B cell (primary cell): ENCODE measurements around the gene PCDHB10. TPM values are rescaled to one million over a fixed set of nuclear protein-coding genes. Genes with fewer than 3 reads are reported as not detected.

Experiments used
- ATAC-seq: fragments of 200-7000 bp; cut with Tn5 transposase; one replicate; pipeline ENCODE4 v1.10.0; 2021; ENCODE audit warnings: low read depth, mild to moderate bottlenecking, moderate number of reproducible peaks, moderate library complexity
- CTCF ChIA-PET: fragments of 350-600 bp; sonication (Branson Sonifier 250); formaldehyde crosslinking; loops from one replicate; lab custom pipeline; 2021; ENCODE audit warnings: antibody characterized with exemption, inconsistent platforms; lab: Charles Lee
- POLR2A ChIA-PET: fragments of 350-600 bp; sonication (Branson Sonifier 250); formaldehyde crosslinking; loops from one replicate; lab custom pipeline; 2021; ENCODE audit warnings: antibody characterized with exemption; lab: Charles Lee
- DNase-seq: peaks from one replicate; pipeline ENCODE4 v3.0.0; 2013
- H2AFZ ChIP-seq: 2 replicates; pipeline ENCODE4 v1.6.1; 2012; ENCODE audit warnings: mild to moderate bottlenecking, low read depth, low read length; ENCODE audit not compliant: insufficient read depth, poor library complexity, severe bottlenecking
- H3K27ac ChIP-seq, 2 donors: 1 replicate in 1 of 2; 2 replicates in 1 of 2; pipeline ENCODE4 v1.5.1; 2012 to 2013; ENCODE audit warnings: low read length in 2 of 2, mild to moderate bottlenecking in 2 of 2, moderate library complexity in 1 of 2
- H3K27me3 ChIP-seq, 4 experiments: fragments of 200-600 bp in 1 of 4; sonication (generic) in 1 of 4; replicated peaks in 1 of 4; 1 replicate in 2 of 4; 2 replicates in 2 of 4; pipeline versions ENCODE4 v1.6.1 to v1.7.0; 2013 to 2016; ENCODE audit warnings: low read length in 3 of 4, mild to moderate bottlenecking in 2 of 4, mixed read lengths in 1 of 4, moderate library complexity in 1 of 4; ENCODE audit not compliant: insufficient read depth in 4 of 4, control insufficient read depth in 3 of 4; ENCODE audit errors: control extremely low read depth in 1 of 4
- H3K36me3 ChIP-seq, 2 experiments: replicated peaks in 1 of 2; 1 replicate in 1 of 2; 2 replicates in 1 of 2; pipeline versions ENCODE4 v1.6.1 to v1.7.1; 2013; ENCODE audit warnings: low read length in 1 of 2; ENCODE audit not compliant: insufficient read depth in 2 of 2, control insufficient read depth in 1 of 2; ENCODE audit errors: control extremely low read depth in 1 of 2, extremely low read depth in 1 of 2
- H3K4me1 ChIP-seq, 2 donors: fragments of 200-600 bp in 1 of 2; sonication (generic) in 1 of 2; 1 replicate in 1 of 2; 2 replicates in 1 of 2; pipeline versions ENCODE4 v1.5.1 to v1.6.1; 2013 to 2017; ENCODE audit warnings: low read length in 2 of 2; ENCODE audit not compliant: control insufficient read depth in 2 of 2, insufficient read depth in 2 of 2
- H3K4me2 ChIP-seq: replicated peaks from 2 replicates; pipeline ENCODE3; 2012; ENCODE audit warnings: mild to moderate bottlenecking, low read depth, low read length; ENCODE audit not compliant: poor library complexity, severe bottlenecking
- H3K4me3 ChIP-seq, 5 experiments: fragments of 200-600 bp in 1 of 5; sonication (generic) in 1 of 5; 1 replicate in 3 of 5; 2 replicates in 2 of 5; pipeline versions ENCODE4 v1.5.1 to v1.7.0; 2011 to 2016; ENCODE audit warnings: low read length in 4 of 5, mild to moderate bottlenecking in 4 of 5, low read depth in 2 of 5, control low read depth in 1 of 5, moderate library complexity in 1 of 5; ENCODE audit not compliant: insufficient read depth in 1 of 5; ENCODE audit errors: control extremely low read depth in 1 of 5, extremely low read depth in 1 of 5
- H3K79me2 ChIP-seq: fragments of 200-600 bp; sonication (generic); one replicate; pipeline ENCODE4 v1.6.0; 2016; ENCODE audit warnings: low read length; ENCODE audit not compliant: control insufficient read depth, insufficient read depth
- H3K9ac ChIP-seq: fragments of 200-600 bp; sonication (generic); 2 replicates; pipeline ENCODE4 v1.6.1; 2017; ENCODE audit warnings: mild to moderate bottlenecking, low read length, moderate library complexity
- H3K9me3 ChIP-seq, 3 donors: one replicate each; pipeline versions ENCODE4 v1.6.1 to v1.7.1; 2013; ENCODE audit warnings: low read length in 2 of 3; ENCODE audit not compliant: control insufficient read depth in 2 of 3, insufficient read depth in 1 of 3; ENCODE audit errors: control extremely low read depth in 1 of 3
- H4K20me1 ChIP-seq: 2 replicates; pipeline ENCODE4 v1.6.0; 2012; ENCODE audit warnings: mild to moderate bottlenecking, low read length; ENCODE audit not compliant: insufficient read depth, control insufficient read depth, poor library complexity, severe bottlenecking
- H3K27ac Mint-ChIP-seq: one replicate; pipeline ENCODE4 v1.8.0; 2021; ENCODE audit warnings: mixed read lengths
- H3K27me3 Mint-ChIP-seq: one replicate; pipeline ENCODE4 v1.8.0; 2021; ENCODE audit warnings: mixed read lengths
- H3K4me1 Mint-ChIP-seq: one replicate; pipeline ENCODE4 v1.8.0; 2021; ENCODE audit warnings: mixed read lengths
- H3K4me3 Mint-ChIP-seq: one replicate; pipeline ENCODE4 v1.8.0; 2021; ENCODE audit warnings: mixed read lengths
- H3K9me3 Mint-ChIP-seq: one replicate; pipeline ENCODE4 v1.8.0; 2022; ENCODE audit warnings: mixed read lengths; ENCODE audit not compliant: insufficient read depth
- EZH2 ChIP-seq: IDR thresholded peaks from 2 replicates; pipeline ENCODE4 v1.6.1; 2012; ENCODE audit warnings: borderline replicate concordance, low read depth, mild to moderate bottlenecking, moderate library complexity, low read length; ENCODE audit not compliant: insufficient read depth, poor library complexity, severe bottlenecking
- WGBS: methylation state at CpG from one replicate; pipeline ENCODE4 v1.1.5; 2013; ENCODE audit warnings: missing lambda C conversion rate; ENCODE audit not compliant: insufficient coverage; 5-methylcytosine and 5-hydroxymethylcytosine counted together
- intact Hi-C: fragments of 100-400 bp; cut with micrococcal nuclease; formaldehyde crosslinking; loops from one replicate; pipeline ENCODE4 v1.10.0; 2022
- polyA plus RNA-seq: library from polyadenylated mRNA; depleted of rRNA; stranded (reverse); fragments of >200 nt; gene quantifications from 2 replicates; pipeline ENCODE4 v1.2.3, GENCODE V29; 2012
- total RNA-seq, 2 donors: library from RNA; stranded (reverse); fragments of 120-200 nt in 1 of 2; gene quantifications; 1 replicate in 1 of 2; 2 replicates in 1 of 2; pipeline versions ENCODE4 v1.2.3 to v1.2.4, GENCODE V29; 2013 to 2022
- TF ChIP-seq, protein P1 (sequence below): fragments of 200-600 bp; IDR thresholded peaks from one replicate; pipeline ENCODE4 v1.8.0; 2022; ENCODE audit warnings: antibody characterized with exemption, mild to moderate bottlenecking

The PCDHB10 gene
- total and polyA plus RNA-seq, 2 donors (not counting 1 experiment from before 2014, with no cell fraction given) = not detected

DNA sequence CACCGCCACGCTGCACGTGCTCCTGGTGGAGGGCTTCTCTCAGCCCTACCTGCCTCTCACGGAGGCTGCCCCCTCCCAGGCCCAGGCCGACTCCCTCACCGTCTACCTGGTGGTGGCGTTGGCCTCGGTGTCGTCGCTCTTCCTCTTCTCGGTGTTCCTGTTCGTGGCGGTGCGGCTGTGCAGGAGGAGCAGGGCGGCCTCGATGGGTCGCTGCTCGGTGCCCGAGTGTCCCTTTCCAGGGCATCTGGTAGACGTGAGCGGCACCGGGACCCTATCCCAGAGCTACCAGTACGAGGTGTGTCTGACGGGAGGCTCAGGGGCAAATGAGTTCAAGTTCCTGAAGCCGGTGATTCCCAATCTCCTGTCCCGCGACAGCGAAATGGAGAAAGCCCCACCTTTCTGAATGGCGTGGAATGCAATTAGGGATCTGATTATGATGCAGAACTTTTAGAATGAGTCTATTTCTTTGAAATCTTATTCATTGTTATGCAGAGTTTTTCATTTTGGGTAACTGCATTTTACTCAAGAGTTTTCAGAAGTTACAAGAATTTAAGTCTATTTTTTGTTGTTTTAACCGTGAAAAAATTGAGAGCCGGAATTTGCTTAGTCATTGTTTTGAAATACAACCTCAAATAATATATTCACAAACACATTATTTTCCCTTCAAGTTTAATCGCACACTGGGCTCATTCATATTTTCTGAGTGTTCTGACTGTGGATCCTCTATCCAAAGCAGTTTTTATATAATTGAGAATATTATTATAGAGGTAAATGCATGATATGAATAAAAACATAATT lies 44.6 kb downstream of the PCDHB10 start:
- TF ChIP-seq EZH2 = no peak
- TF ChIP-seq, protein P1, sequence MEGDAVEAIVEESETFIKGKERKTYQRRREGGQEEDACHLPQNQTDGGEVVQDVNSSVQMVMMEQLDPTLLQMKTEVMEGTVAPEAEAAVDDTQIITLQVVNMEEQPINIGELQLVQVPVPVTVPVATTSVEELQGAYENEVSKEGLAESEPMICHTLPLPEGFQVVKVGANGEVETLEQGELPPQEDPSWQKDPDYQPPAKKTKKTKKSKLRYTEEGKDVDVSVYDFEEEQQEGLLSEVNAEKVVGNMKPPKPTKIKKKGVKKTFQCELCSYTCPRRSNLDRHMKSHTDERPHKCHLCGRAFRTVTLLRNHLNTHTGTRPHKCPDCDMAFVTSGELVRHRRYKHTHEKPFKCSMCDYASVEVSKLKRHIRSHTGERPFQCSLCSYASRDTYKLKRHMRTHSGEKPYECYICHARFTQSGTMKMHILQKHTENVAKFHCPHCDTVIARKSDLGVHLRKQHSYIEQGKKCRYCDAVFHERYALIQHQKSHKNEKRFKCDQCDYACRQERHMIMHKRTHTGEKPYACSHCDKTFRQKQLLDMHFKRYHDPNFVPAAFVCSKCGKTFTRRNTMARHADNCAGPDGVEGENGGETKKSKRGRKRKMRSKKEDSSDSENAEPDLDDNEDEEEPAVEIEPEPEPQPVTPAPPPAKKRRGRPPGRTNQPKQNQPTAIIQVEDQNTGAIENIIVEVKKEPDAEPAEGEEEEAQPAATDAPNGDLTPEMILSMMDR = no peak
- peaks cover 4 to 50% (median 40%) of the 10 kb centered on the region in 3 donors for H3K9me3 ChIP-seq
- no peaks in the 10 kb centered on the region for H4K20me1 ChIP-seq
- Mint-ChIP-seq H3K9me3 (peaks cover 17% of the 10 kb centered on the region), H3K27me3 (peaks cover 29% of the 10 kb centered on the region), H3K27ac (no peak overlapping the region), H3K4me1 (no peaks in the 10 kb centered on the region), H3K4me3 (no peak overlapping the region)
- ATAC-seq = no peak
- H3K4me3 ChIP-seq = no peak overlapping the region
- WGBS = 39% methylated on average over 27 of the region's 32 CpGs
- H3K9ac ChIP-seq = no peak overlapping the region
- H3K27me3 ChIP-seq = peaks cover 0 to 33% (median 17%) of the 10 kb centered on the region in 4 experiments
- H3K4me1 ChIP-seq = no peaks in the 10 kb centered on the region
- DNase-seq = no peak
- H3K27ac ChIP-seq = no peak overlapping the region
- POLR2A ChIA-PET = no interaction called here
- H3K79me2 ChIP-seq = no peaks in the 10 kb centered on the region
- intact Hi-C loops = no loop called here
- no peaks in the 10 kb centered on the region for H3K36me3 ChIP-seq
- CTCF ChIA-PET = no interaction called here
- no peak overlapping the region for H3K4me2 ChIP-seq
- H2AFZ ChIP-seq = no peak overlapping the region

DNA sequence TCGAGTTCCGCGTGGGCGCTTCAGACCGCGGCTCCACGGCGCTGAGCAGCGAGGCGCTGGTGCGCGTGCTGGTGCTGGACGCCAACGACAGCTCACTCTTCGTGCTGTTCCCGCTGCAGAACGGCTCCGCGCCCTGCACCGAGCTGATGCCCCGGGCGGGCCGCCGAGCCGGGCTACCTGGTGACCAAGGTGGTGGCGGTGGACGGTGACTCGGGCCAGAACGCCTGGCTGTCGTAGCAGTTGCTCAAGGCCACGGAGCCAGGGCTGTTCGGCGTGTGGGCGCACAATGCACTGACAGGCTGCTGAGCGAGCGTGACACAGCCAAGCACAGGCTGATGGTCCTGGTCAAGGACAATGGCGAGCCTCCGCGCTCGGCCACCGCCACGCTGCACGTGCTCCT lies 49.3 kb downstream of the PCDHB10 start:
- Histone ChIP-seq H3K36me3 (no peaks in the 10 kb centered on the region), H3K9ac (no peak overlapping the region), H3K9me3 (peaks cover 2 to 67% (median 49%) of the 10 kb centered on the region in 3 donors), H3K4me3 (no peak overlapping the region), H3K27me3 (peaks cover 0 to 34% (median 15%) of the 10 kb centered on the region in 4 experiments), H4K20me1 (no peaks in the 10 kb centered on the region), H2AFZ (no peak overlapping the region), H3K4me1 (no peaks in the 10 kb centered on the region), H3K27ac (no peak overlapping the region), H3K4me2 (no peak overlapping the region), H3K79me2 (no peaks in the 10 kb centered on the region)
- Mint-ChIP-seq H3K27ac (no peak overlapping the region), H3K4me3 (no peak overlapping the region), H3K27me3 (peaks cover 32% of the 10 kb centered on the region), H3K9me3 (peaks cover 17% of the 10 kb centered on the region), H3K4me1 (no peaks in the 10 kb centered on the region)
- ATAC-seq (no peak), DNase-seq (no peak)
- ChIA-PET CTCF (no interaction called here), POLR2A (no interaction called here)
- TF ChIP-seq, protein P1 = no peak
- no peak for TF ChIP-seq EZH2
- intact Hi-C loops = no loop called here
- WGBS = 48% methylated on average over 43 of the region's 43 CpGs
